ENCODE results near the gene SLC9B2.
"Not testable (repeated sequence)": the region's sequence is repeated elsewhere in the genome, so short reads cannot be mapped to it uniquely, and the experiment has no call there.

The SLC9B2 gene

GRCh38 chr4:103019308-103020124, 57.0 kb downstream of the SLC9B2 start, which contains the start of gene SLC9B1:
TSS of gene SLC9B1 (minus strand) at chr4:103019705. CDS start at chr4:102991711, 27,994 bp downstream.
- peak; percentile 29 to 95 (median 81) for DNase-seq

DNA sequence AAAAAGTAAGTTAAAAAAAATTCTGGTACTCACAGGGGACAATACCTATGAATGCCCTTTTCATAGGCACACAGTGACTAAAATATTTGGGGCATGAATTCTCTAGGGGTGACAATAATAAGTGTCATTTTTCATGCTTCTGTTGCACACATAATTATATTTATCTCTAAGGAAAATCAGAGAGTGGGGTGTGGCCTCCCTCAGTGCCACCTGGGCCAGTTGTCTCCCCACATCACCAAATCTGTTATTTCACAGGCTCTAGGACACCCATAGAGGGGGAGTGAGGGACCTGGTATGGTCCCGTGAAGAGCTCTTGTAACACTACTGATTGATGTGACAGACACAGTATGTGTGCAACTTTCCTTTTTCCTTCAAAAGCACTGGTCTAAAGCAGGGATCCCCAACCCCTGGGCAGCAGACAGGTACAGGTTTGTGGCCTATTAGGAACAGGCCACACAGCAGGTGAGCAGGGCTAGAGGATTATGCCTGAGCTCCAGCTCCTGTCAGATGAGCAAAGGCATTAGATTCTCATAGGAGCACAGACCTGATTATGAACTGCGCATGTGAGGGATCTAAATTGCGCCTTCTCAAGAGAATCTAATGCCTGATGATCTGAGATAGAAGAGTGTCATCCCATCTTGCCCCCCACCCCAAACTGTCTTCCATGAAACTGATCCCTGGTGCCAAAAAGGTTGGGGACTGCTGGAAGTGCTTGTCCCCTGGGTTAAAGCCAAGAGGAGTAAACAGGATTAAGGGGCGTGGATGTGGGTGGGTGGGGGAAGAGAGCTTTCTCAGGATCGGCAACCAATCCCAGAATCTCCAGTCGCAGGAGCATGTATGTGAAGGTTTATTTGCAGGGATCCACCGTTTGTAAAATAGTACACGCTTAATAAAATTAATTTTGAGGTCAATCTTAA, 57.9 kb downstream of the SLC9B2 start:
- DNase-seq, result peak in 13 of 56 donors; percentile 3 to 34 (median 24)

- DNase-seq, result no peak
Measured at GRCh38 chr4:103012551-103012950, 64.0 kb downstream of the SLC9B2 start.

DNA sequence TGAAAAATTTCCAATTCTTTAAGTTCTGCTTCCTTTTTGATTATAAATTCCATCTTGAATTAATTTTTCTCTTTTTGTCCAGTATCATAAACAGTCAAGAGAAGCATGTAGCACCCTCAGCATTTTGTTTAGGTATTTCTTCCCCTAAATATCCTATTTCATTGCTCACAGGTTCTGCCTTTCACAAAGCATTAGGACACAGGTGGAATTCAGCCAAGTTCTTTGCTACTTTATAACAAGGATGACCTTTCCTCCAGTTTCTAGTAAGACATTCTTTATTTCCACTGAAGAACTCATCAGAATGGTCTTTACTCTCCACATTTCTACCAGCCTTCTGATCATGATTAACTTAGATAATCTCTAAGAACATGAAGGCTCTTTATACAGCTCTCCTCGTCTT, 64.5 kb downstream of the SLC9B2 start:
- DNase-seq, result no peak

- no peak for DNase-seq
Measured at GRCh38 chr4:103011378-103012025, 65.1 kb downstream of the SLC9B2 start.

DNA sequence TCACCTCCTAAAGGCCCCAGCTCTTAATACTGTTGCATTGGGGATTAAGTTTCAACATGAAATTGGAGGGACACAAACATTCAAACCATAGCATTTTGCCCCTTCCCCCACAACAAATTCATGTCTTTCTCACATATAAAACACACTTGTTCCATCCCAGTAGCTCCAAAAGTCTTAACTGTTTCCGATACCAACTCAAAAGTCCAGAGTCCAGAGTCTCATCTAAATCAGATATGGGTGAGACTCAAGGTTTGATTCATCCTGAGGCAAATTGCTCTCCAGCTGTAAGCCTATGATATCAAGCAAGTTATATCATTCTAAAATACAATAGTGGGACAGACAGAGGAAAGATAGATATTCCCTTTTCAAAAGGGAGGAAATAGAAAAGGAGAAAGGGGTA, 65.8 kb downstream of the SLC9B2 start:
- DNase-seq, result no peak

DNA sequence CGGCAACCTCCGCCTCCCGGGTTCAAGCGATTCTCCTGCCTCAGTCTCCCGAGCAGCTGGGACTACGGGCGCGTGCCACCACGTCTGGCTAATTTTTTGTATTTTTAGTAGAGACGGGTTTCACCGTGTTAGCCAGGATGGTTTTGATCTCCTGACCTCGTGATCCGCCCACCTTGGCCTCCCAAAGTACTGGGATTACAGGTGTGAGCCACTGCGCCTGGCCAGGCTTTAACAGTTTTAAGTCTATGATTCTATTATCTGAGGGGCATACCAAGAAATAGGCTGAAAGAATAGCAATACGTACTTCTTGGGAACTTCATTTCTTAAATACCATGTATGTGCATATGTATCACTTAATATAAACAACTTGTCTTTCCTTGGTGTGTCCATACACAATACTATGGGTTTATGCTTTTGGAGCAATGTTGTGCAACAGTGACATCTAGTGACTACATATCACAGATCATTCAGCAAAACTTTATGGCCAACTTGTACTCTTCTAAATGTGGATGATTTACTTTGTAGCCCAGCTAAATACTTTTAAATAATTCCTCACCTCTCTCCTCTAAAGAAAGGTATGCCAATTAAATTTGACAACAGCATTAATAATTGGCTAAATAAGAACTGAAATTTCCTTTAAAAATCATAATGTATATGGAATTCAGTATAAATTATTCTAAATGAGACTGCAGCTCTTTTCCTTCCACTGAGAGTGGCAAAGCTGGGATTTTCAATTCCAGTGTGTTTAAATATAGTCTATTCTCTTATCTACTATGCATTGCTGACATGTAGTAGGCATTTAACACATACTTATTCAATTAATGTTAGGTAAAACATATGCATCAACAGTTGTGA, 67.5 kb downstream of the SLC9B2 start:
- peak in 3 of 56 donors; percentile 0 to 11 (median 2) for DNase-seq

GRCh38 chr4:103002551-103002950, 74.0 kb downstream of the SLC9B2 start:
- no peak for DNase-seq

GRCh38 chr4:102994803-102995202, 81.8 kb downstream of the SLC9B2 start:
- no peak for DNase-seq

- not testable (repeated sequence) for DNase-seq
Measured at GRCh38 chr4:102993985-102994384, 82.6 kb downstream of the SLC9B2 start.

DNA sequence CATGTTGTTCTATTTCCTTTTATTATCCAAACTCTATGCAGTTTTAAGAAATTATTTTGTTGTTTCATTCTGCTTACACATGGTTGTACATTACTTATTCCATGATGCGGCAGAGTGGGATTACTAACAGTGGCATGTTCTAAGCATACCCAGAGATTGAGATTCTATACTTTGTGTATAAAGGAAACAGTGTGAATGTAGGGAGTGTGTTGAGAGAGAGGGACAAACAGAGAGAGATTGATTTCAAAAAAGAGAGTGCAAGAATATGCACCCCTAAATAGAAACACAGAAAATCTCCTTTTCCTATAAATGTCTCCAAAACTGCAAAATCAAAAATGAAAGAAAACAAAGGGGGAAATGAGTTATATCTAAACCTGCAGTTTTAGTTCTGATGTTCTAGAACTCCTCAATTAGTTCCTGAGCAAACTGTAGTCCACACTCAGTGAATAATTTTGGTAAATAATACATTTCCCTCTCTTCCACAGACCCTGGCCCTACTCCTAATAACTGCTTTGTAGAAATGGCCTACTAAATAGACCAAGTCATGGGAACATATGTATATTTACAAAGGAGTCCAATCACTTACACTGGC, 88.0 kb downstream of the SLC9B2 start:
- no peak for DNase-seq

GRCh38 chr4:102981005-102981404, 95.6 kb downstream of the SLC9B2 start:
- DNase-seq, result no peak
